Endodermal cell (in vitro differentiated cells): ENCODE results near the gene UGT2B15. TPM values are rescaled to one million over a fixed set of nuclear protein-coding genes. Genes with fewer than 3 reads are reported as not detected.

Source experiments
- DNase-seq: peaks from one replicate; pipeline ENCODE4 v3.0.0-alpha.2; 2017
- H3K27ac ChIP-seq: 2 replicates; pipeline ENCODE4 v1.5.1; 2013; ENCODE audit warnings: mild to moderate bottlenecking, low read depth, low read length, moderate library complexity
- H3K27me3 ChIP-seq: 2 replicates; pipeline ENCODE4 v1.6.1; 2013; ENCODE audit warnings: mild to moderate bottlenecking, low read length, moderate library complexity; ENCODE audit not compliant: insufficient read depth, control insufficient read depth, poor library complexity, severe bottlenecking
- H3K36me3 ChIP-seq: 2 replicates; pipeline ENCODE4 v1.7.0; 2013; ENCODE audit warnings: mild to moderate bottlenecking, low read length, moderate library complexity; ENCODE audit not compliant: control insufficient read depth, insufficient read depth
- H3K4me1 ChIP-seq: one replicate; pipeline ENCODE4 v1.7.0; 2013; ENCODE audit warnings: low read length; ENCODE audit not compliant: control insufficient read depth, insufficient read depth
- H3K4me3 ChIP-seq: 2 replicates; pipeline ENCODE4 v1.5.1; 2013; ENCODE audit warnings: mild to moderate bottlenecking, low read length, moderate library complexity
- H3K9ac ChIP-seq: 2 replicates; pipeline ENCODE4 v1.6.1; 2013; ENCODE audit warnings: mild to moderate bottlenecking, low read length, moderate library complexity; ENCODE audit not compliant: poor library complexity, severe bottlenecking; ENCODE audit errors: extremely low read depth
- H3K9me3 ChIP-seq: 2 replicates; pipeline ENCODE4 v1.6.1; 2013; ENCODE audit warnings: mild to moderate bottlenecking, low read length, moderate library complexity; ENCODE audit not compliant: control insufficient read depth
- H3K27ac Mint-ChIP-seq: 2 replicates; pipeline ENCODE4 v1.8.0; 2020; ENCODE audit warnings: mixed read lengths
- H3K27me3 Mint-ChIP-seq: 2 replicates; pipeline ENCODE4 v1.8.0; 2021; ENCODE audit warnings: mild to moderate bottlenecking, mixed read lengths; ENCODE audit not compliant: insufficient read depth
- H3K36me3 Mint-ChIP-seq: 2 replicates; pipeline ENCODE4 v1.8.0; 2020; ENCODE audit warnings: low read depth, mixed read lengths
- H3K4me1 Mint-ChIP-seq: 2 replicates; pipeline ENCODE4 v1.8.0; 2020; ENCODE audit warnings: mixed read lengths
- H3K4me3 Mint-ChIP-seq: 2 replicates; pipeline ENCODE4 v1.8.0; 2020; ENCODE audit warnings: mild to moderate bottlenecking, moderate library complexity, mixed read lengths
- H3K9me3 Mint-ChIP-seq: 2 replicates; pipeline ENCODE4 v1.8.0; 2020; ENCODE audit warnings: mild to moderate bottlenecking, mixed read lengths
- WGBS, 2 experiments: methylation state at CpG; one replicate each; pipeline versions ENCODE4 v1.1.5 to v1.1.7; 2013; ENCODE audit warnings: missing lambda C conversion rate in 2 of 2, mixed read lengths in 1 of 2; ENCODE audit not compliant: insufficient coverage in 1 of 2, insufficient read length in 1 of 2; 5-methylcytosine and 5-hydroxymethylcytosine counted together
- total RNA-seq, 2 donors: library from RNA; stranded (reverse); fragmentation: NEBNext Ultra II Directional in 1 of 2; extraction: Animal tissue kit (Norgen Biotek cat#: 25700) in 1 of 2; gene quantifications; 2 replicates in 1 of 2; 3 replicates in 1 of 2; pipeline ENCODE4 v1.2.1, GENCODE V29; 2021
- TF ChIP-seq, protein P1 (sequence below): fragments of 200-600 bp; sonication (generic); conservative IDR thresholded peaks from 2 replicates; pipeline ENCODE4 v1.5.0; 2021; ENCODE audit warnings: antibody characterized with exemption, mild to moderate bottlenecking

Gene UGT2B15
- total RNA-seq, 2 donors from 2014 or later, result not detected

DNA sequence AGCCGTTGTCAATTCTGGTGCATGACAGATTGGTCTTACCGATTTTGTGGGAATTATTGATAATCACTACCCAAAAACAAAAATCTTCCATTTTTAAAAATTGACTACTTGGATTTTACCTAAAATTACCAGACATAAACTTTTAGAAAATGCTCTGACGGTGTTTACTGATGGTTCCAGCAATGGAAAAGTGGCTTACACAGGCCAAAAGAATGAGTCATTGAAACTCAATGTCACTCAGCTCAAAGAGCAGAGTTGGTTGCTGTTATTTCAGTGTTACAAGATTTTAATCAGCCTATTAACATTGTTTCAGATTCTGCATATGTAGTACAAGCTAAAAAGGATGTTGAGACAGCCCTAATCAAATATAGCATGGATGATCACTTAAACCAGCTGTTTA, 71.3 kb downstream of the UGT2B15 start:
- DNase-seq, result no peak
- Histone ChIP-seq H3K4me3 (no peak overlapping the region), H3K36me3 (no peaks in the 10 kb centered on the region), H3K4me1 (no peaks in the 10 kb centered on the region), H3K27me3 (no peaks in the 10 kb centered on the region), H3K9me3 (peaks cover 6% of the 10 kb centered on the region), H3K9ac (no peak overlapping the region), H3K27ac (no peak overlapping the region)
- Mint-ChIP-seq H3K27me3 (peaks cover 2% of the 10 kb centered on the region), H3K4me3 (no peak overlapping the region), H3K36me3 (no peaks in the 10 kb centered on the region), H3K9me3 (peaks cover 1% of the 10 kb centered on the region), H3K4me1 (no peaks in the 10 kb centered on the region), H3K27ac (no peak overlapping the region)
- WGBS, 2 experiments, result 96 to 100% methylated on average over 3 of the region's 3 CpGs
- TF ChIP-seq, protein P1, sequence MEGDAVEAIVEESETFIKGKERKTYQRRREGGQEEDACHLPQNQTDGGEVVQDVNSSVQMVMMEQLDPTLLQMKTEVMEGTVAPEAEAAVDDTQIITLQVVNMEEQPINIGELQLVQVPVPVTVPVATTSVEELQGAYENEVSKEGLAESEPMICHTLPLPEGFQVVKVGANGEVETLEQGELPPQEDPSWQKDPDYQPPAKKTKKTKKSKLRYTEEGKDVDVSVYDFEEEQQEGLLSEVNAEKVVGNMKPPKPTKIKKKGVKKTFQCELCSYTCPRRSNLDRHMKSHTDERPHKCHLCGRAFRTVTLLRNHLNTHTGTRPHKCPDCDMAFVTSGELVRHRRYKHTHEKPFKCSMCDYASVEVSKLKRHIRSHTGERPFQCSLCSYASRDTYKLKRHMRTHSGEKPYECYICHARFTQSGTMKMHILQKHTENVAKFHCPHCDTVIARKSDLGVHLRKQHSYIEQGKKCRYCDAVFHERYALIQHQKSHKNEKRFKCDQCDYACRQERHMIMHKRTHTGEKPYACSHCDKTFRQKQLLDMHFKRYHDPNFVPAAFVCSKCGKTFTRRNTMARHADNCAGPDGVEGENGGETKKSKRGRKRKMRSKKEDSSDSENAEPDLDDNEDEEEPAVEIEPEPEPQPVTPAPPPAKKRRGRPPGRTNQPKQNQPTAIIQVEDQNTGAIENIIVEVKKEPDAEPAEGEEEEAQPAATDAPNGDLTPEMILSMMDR, result no peak

DNA sequence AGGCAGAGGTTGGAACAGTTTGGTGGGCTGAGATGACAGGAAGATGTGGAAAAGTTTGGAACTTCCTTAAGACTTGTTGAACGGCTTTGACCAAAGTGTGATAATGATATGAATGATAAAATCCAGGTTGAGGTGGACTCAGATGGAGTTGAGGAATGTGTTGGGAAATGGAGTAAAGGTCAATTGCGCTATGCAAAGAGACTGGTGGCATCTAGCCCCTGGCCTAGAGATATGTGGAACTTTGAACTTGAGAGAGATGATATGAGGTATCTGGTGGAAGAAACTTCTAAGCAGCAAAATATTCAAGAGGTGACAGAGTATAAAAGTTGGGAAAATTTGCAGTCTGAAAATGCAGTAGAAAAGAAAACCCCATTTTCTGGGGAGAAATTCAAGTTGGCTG, 73.0 kb downstream of the UGT2B15 start:
- H3K36me3 Mint-ChIP-seq, result no peaks in the 10 kb centered on the region
- H3K27ac ChIP-seq, result no peak overlapping the region
- no peaks in the 10 kb centered on the region for H3K36me3 ChIP-seq
- no peaks in the 10 kb centered on the region for H3K4me1 Mint-ChIP-seq
- peaks cover 2% of the 10 kb centered on the region for H3K27me3 Mint-ChIP-seq
- no peak overlapping the region for H3K9ac ChIP-seq
- no peaks in the 10 kb centered on the region for H3K9me3 Mint-ChIP-seq
- TF ChIP-seq, protein P1, result no peak
- no peak overlapping the region for H3K4me3 Mint-ChIP-seq
- no peaks in the 10 kb centered on the region for H3K4me1 ChIP-seq
- no peak for DNase-seq
- no peaks in the 10 kb centered on the region for H3K27me3 ChIP-seq
- no peak overlapping the region for H3K4me3 ChIP-seq
- WGBS, 2 experiments, result 93 to 95% methylated on average over 2 of the region's 2 CpGs
- no peak overlapping the region for H3K27ac Mint-ChIP-seq
- H3K9me3 ChIP-seq, result no peaks in the 10 kb centered on the region

Other genes with a start within 250 kb of the UGT2B15 start
- 10 to 100 TPM in 1 of 2 donors, 1 to 10 TPM in 1; 4.4 to 11.1 TPM for gene TMPRSS11E, start 223.2 kb downstream of the UGT2B15 start, total RNA-seq
- not detected for gene UGT2B17, start 94.3 kb downstream of the UGT2B15 start, total RNA-seq
- gene UGT2B10, start 145.3 kb upstream of the UGT2B15 start, total RNA-seq, result not detected